Measurements from ENCODE around the gene BBS2.
A peak's percentile ranks its signal among the peaks of the same experiment; 100 is the strongest.

Gene BBS2

DNA sequence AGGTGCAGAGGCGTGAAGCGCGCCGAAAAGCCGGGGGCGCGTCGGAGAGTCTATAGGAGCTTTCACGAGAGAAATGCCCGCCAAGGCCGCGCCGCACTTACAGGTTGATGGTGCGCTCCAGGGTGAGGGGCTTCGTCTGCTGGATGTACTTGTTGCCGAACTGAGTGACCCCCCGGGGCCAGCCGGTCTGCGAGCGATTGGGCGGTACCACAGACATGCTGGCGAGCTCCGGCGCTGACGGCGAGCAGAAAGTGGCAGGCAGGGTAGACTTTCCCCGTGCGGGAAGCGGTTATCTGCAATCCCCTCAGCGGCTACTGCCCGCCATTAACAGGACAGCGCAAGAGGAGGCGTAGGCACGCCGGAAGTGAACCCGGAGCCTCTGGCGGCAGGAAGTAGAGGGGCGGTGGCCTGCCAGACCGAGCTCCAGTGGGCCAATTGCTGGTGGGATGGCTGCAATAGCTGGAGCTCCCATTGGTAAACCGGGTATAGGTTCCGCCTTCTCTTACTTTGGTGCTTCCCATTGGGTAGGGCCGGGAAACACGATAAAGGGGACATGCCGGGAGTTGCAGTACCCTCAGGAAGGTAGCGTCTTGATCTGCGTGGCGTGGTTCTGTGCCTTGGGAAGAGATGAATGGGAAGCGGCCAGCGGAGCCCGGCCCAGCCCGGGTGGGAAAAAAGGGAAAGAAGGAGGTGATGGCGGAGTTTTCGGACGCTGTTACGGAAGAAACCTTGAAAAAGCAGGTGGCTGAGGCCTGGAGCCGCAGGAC is 68.7 kb downstream of the BBS2 start, which contains the start of the genes NUDT21 and OGFOD1:
NUDT21 (minus strand) TSS at position 347 of the 767 bp plus-strand sequence; CDS start at position 217, 130 bp downstream.
OGFOD1 (plus strand) TSS at position 569 of the 767 bp plus-strand sequence; CDS start at position 628, 59 bp downstream.
- no peak for FAIRE-seq
- TF ChIP-seq, protein P1, sequence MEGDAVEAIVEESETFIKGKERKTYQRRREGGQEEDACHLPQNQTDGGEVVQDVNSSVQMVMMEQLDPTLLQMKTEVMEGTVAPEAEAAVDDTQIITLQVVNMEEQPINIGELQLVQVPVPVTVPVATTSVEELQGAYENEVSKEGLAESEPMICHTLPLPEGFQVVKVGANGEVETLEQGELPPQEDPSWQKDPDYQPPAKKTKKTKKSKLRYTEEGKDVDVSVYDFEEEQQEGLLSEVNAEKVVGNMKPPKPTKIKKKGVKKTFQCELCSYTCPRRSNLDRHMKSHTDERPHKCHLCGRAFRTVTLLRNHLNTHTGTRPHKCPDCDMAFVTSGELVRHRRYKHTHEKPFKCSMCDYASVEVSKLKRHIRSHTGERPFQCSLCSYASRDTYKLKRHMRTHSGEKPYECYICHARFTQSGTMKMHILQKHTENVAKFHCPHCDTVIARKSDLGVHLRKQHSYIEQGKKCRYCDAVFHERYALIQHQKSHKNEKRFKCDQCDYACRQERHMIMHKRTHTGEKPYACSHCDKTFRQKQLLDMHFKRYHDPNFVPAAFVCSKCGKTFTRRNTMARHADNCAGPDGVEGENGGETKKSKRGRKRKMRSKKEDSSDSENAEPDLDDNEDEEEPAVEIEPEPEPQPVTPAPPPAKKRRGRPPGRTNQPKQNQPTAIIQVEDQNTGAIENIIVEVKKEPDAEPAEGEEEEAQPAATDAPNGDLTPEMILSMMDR (IDR thresholded peaks at IDR 0.05; ENCODE audit: insufficient read depth, missing control alignments) = no peak
- DNase-seq (ENCODE audit: insufficient read length, low spot score) = peak; percentile 65

DNA sequence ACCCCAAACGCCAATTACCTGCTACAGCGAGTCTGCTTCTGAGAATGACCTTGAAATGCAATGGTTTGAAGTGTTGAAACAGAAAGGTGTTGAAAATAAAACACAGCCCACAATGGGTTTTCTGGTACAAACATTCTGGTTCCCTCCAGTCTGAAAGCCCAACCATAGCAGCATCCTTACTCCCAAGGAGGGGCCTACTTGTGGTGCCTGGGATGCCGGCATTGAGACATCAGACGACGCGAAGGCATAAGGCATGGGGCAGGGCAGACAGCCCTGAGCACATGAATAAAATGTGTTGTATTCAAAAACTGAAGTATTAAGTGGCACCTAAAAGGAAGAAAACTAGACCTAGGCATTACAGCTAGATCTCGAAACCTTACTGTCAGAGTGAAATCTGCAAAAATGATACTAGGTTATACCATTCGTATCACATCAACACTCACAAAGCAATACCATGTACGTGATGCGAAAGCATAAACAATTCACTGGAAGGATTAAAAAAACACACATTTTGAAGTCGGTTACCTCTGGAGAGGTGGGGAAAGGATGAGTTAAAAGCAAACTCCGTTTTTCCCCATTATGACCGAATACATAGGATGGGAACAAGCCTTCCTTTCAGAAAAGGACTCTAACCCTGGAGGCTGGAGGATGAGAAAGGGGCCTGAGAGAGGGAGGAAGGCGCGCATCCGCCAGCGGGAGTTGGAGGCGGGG is 69.4 kb downstream of the BBS2 start:
- no peak for DNase-seq (ENCODE audit: insufficient read length, low spot score)
- FAIRE-seq = no peak
- TF ChIP-seq, protein P1 (IDR thresholded peaks at IDR 0.05; ENCODE audit: insufficient read depth, missing control alignments) = no peak

DNA sequence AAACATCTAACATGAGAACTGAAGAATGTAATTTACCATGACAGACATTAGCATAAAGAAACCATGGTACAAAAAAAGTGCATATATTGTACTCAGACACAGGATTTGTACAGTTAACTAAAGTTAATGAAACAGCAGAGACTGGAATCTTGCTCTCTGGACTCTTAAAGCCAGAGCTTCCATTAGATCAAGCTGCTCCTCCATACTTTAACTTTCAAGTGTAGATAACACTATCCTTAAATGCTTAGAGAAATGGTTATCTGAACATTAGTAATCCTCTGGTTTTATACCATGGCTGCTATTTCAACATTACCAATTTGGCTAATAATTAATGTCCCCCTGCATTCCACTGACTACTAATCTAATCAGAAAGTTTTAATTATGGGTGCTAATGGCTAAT is 71.8 kb downstream of the BBS2 start:
- TF ChIP-seq, protein P1 (IDR thresholded peaks at IDR 0.05; ENCODE audit: insufficient read depth, missing control alignments) = no peak
- FAIRE-seq = no peak
- DNase-seq (ENCODE audit: insufficient read length, low spot score) = no peak

DNA sequence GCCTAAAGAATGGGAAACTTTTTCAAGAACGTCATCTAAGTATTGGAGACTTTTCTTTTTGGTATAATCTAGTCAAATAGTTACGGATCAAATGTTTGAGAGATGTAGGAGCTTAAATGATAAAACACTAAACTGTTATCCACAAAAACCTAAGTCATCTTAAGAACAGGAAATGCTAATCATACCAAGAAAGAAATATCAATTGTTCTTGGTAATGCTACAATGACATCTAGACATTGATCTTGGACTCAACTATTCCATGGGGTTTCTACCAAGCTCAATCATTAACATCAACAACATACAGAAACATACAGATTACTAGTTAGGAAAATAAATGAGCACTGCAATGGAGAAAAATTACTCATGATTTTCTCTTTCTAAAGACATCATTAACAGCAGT is 72.5 kb downstream of the BBS2 start:
- FAIRE-seq = no peak
- TF ChIP-seq, protein P1 (IDR thresholded peaks at IDR 0.05; ENCODE audit: insufficient read depth, missing control alignments) = no peak
- DNase-seq (ENCODE audit: insufficient read length, low spot score) = no peak

DNA sequence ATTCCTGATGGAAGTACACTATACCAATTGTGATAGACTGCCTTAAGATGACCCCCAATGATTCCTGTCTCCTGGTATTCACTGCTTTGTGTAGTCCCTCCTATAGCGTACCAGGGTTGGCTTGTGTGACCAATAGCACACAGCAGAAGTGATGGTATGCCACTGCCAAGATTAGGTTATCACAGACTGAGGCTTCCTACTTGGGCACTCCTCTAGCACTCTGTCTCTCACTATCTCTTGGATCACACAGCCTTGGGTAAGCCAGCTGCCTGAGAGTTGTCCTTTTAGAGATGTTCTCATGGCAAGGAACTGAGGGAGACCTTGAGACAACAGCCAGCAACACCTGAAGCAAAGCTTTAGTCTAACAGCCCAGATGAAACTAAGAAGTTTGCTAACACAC is 81.8 kb downstream of the BBS2 start:
- FAIRE-seq = no peak
- no peak for DNase-seq (ENCODE audit: insufficient read length, low spot score)
- TF ChIP-seq, protein P1 (IDR thresholded peaks at IDR 0.05; ENCODE audit: insufficient read depth, missing control alignments) = no peak

DNA sequence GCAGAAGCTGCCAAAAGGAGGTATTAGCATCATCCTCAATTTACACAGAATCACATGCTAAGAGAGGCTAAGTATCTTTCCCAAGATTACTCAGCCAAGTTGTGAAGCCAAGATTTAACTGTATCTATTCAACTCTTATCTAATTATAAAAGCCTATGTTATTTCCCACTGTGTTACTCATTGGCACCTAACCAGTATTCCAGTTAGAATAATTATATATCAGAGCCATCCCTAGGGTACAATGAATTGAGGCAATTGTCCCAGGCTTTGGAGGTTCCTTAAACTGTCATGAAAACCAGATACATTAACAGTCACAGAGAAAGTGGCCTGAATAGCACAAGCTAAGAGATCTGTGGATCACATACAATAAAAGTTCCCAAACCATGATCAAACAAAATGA is 83.6 kb downstream of the BBS2 start:
- DNase-seq (ENCODE audit: insufficient read length, low spot score) (no peak), FAIRE-seq (no peak)
- TF ChIP-seq, protein P1 (IDR thresholded peaks at IDR 0.05; ENCODE audit: insufficient read depth, missing control alignments) = no peak

Measured in D721Med (cell line).